DMS 273 treated with DMSO at 0.1 percent for 48 hours (cell line): Measurements from ENCODE around the gene WSB1.
A peak's percentile ranks its signal among the peaks of the same experiment; 100 is the strongest.
"Not testable (repeated sequence)": the region's sequence is repeated elsewhere in the genome, so short reads cannot be mapped to it uniquely, and the experiment has no call there.

Experiments used
- DNase-seq: peaks from one replicate; lab custom pipeline; 2025; lab: John Stamatoyannopoulos, UW

WSB1 gene

DNA sequence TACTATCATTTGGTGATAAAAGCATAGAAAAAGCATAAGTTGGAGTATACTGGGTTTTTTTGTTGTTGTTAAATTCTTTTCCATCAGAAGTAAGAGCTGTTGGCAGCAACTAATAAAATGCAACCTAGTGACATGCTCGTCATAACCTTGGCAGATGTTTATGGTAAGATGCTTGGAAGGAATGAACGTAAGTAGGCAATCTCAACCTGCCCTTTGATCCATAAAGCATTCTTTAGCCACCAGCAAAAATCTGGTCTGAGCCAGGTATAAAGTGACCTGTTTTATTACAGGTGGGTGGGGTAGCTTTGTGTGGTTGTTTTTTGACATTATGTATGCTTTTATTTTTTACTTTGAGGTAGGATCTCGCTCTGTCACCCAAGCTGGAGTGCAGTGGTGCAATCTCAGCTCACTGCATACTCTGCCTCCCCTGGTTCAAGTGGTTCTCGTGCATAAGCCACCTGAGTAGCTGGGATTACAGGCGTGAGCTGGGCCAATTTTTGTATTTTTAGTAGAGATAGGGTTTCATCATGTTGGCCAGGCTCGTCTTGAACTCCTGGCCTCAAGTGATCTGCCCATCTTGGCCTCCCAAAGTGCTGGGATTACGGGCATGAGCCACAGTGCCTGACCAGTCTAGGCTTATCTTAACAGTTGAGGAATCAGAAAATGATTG lies 22.0 kb downstream of the WSB1 start:
- DNase-seq: no peak

DNA sequence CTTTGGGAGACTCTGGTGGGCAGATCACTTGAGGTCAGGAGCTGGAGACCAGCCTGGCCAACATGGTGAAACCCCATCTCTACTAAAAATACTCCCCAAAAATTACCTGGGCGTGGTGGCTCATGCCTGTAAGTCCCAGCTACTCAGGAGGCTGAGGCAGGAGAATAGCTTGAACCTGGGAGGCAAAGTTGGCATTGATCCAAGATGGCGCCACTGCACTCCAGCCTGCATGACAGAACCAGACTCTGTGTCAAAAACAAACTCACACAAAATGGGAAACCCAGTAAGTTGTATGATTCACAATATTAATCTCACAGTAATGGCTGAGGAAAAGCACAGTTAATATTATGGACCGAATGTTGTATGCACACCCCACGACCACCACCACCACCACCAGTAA lies 24.3 kb downstream of the WSB1 start:
- no peak for DNase-seq

DNA sequence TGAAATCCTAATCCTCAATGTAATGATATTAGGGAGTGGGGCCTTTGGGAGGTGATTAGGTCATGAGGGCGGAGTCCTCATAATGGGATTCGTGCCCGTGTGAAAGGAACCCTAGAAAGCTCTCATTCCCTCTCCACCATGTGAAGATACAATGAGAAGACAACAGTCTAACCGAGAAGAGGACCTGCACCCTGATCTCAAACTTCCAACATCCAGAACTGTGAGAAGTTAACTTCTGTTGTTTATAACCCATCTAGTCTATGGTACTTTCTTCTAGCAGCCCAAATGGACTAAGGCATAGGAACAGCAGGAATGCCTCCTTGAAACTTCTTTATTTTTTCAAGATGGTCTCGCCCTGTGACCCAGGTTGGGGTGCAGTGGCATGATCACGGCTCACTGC lies 24.7 kb downstream of the WSB1 start:
- DNase-seq: no peak

DNA sequence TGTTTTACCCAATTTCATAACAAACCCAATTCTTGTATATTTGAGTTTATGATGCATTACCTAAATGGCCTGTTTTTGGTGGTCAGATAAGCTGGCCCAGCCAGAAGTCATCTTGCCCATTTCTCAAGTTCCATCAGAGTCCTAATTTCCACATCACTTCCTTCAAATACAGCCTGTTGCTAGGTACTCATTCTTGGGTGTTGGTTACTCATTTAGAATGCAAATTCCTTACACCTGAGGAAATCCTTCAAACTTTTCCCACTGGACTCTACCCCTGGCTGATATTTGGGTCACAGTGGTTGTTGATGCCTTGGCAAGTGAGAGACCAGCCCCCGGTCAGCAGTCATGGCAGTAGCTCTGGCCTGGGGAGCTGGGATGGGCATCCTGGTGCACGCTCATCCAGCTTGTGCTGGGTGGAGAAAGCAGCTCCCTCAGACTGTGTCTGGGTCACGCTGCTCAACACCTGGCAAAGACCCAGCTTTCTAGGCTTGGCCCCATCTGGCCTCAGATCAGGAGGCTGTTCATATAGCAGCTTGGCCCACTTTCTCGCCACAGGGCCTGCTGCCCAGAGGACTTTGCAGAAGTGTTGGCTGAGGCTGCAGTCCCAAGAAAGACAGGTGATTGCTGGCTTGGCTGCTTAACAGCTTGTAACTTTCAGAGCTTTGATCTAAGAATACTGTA lies 25.8 kb downstream of the WSB1 start:
- peak; percentile 96 for DNase-seq

DNA sequence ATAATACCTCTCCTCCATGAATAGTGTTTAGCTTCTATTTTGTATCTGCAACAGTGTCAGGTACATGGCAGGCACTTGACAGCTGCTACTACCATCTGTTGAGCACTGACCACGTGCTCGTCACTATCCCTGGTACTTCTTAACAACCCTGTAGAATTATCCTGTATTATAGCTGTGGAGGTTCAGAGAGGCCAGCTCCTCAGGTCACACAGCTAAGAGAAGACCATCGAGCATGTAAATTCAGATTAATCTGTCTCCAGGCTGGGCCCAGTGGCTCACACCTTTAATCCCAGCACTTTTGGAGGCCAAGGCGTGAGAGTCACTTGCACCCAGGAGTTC lies 26.3 kb downstream of the WSB1 start:
- no peak for DNase-seq

DNA sequence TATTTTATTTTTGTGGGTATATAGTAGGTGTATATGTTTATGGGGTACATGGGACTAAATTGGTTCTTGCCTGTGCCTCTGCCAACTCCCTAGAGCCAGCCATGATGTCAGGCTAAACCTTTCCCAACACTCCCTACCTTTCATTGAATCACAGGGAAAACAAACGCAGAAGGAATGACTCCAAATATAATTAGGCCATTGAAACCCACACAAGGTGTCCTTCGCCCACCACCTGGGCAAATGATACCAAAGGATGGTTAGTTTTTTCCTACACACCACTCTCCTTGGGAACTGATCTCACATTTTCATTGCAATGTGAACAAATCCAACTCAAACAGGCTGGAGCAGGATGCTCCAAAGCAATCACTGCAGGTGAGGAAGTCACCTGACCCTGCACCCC lies 27.5 kb downstream of the WSB1 start:
- no peak for DNase-seq

DNA sequence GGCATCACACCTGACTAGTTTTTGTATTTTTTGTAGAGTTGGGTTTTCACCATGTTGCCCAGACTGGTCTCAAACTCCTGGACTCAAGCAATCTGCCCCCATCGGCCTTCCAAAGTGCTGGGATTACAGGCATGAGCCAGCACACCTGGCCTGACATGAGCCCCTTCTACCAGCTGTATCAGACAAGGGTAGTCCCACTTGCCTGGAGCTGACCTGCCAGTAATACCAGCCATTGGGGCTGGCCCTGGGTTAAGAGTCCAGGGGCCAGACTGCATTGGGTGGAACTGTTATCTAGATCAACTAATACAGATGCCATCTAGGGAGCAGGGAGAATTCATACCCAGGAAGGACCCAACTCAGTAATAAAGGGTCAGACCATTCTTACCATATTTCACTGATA lies 28.1 kb downstream of the WSB1 start:
- DNase-seq: no peak

DNA sequence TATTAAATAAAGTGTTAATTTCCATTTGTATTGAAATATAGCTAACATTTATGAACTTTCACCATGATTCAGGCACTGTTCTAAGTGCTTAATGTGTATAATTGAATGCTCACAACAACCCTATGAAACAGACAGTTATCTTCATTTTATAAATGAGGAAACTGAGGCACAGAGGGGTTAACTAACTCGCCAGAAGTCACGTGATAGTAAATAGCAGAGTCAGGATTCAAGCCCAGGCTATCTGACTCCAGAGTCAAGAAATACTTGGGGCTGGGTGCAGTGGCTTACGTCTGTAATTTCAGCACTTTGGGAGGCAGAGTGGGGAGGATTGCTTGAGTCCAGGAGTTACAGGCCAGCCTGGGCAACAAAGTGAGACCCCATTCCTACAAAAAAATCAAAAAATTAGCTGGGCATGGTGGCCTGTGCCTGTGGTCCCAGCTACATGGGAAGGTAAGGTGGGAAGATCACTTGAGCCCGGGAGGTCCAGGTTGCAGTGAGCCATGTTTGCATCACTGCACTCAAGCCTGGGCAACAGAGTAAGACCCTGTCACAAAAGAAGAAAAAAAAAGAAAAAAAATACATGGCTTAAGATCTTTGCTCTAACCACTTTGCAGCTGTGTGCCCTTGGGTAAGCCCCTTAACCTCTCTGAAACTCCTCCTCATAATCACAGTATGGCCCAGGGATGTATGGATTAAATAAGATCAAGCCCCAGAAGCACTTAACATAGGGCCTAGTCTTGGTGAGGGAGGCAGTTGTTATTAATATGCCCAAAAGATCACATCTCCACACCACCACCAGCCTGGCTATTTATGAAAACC lies 29.0 kb downstream of the WSB1 start:
- no peak for DNase-seq

DNA sequence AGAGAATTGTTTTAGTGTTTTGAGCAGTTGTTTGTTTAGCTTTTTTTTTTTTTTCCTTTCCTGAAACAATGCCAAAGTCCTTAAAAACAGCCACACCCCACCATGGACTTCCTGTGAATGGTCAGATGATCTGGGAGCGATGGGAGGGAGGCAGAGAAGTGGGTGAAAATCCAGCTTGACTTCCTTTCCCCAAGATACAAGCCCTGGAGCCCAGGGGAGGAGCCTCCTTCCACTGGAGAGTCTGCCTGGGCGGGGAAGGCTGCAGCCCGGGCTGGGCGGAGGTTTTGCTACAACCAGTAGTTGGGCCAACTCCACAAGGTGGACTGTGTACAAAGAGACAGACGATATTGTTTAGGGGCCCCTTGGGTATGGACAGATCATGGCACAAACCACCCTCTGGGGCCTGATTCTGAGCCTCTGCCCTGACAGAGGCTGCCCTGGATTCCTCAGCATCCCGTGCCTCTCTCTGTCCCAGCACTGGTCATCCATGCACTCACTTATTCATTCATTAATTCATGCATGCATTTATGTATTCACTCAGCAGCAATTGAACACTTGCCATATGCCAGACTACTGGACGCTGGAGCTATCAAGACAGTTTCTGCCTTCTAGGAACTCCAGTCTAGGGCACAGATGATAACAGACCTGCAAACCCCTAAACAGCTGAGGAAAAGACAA lies 29.8 kb downstream of the WSB1 start:
- no peak for DNase-seq

DNA sequence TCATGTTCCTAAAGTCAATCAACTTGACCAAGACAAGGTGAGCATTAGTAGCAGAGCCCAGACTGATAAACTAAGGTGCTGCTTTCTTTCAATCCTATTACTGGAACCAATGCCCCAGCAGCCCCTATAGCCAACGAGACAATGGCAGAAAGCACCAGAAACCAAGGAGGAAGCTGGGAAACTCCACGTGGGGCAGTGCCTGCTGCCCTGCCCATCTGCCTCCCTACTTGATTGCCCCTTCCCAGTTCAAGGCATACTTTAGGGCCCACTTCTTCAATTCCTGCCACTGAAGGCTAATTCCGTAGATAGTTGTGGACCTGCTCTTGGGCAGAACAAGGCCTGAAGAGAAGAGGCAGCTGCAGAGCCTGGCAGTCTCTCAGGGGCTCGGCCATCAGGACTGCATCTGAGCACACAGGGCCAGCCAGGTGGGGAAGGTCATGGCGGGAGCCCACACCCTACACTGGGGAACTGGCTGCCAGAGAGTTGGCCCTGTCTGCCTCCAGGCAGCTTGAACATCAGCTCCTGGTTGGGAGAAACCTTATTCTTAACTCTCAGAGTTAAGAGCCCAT lies 30.9 kb downstream of the WSB1 start:
- no peak for DNase-seq

DNA sequence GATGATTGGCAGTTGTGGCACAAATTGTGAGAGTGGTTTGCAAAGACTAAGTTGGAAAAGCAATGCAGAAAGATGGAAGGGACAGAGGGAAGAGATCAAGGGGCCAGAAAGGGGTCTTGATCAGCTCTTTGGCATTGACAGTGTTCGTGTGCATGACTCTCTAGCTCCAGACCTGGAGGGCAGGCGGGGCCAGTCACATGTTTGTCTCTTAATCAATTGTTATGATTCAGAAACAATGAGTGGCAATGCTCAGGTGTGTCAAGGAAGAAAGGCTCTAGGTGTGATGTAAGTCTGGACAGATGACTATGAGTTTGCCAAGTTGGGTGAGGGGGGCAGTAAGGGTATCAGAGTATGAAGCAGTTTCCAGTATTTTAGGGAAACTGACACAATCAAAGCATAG lies 32.1 kb downstream of the WSB1 start:
- no peak for DNase-seq

DNA sequence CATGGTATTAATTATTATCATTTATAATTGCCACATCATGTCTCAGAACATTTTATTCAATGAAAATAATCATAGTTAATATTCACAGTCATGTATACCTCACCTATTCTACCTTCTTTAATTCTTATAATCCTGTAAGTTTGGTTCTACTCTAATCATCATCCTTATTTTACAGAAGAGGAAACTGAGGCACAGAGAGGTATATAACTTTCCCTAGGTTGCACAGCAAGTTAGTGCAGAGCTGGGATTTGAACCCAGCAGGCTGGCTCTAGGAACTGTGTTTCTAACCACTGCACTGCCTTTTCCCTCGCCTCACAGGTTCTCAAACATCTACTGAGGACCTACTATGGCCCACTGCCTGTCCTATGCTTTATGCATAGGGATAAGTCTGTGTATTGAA lies 32.7 kb downstream of the WSB1 start:
- no peak for DNase-seq

DNA sequence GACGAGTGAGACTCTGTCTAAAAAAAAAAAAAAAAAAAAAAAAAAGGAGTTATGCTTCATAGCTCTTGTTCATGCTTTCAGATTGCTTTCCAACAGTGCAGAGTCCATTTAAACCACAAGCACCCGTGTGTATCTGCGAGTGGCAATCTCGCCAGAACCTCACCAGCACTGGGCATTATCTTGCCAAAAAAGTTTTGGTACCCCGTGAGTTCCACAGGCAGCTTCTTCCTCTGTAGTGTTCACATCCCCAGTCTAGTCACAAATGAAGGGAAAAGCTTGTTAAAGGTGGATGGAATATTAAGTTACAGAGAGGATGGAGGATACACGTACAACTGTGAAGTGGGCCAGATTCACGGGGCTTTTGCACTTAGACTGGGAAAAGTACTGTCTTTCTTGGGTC lies 33.5 kb downstream of the WSB1 start:
- DNase-seq: no peak

DNA sequence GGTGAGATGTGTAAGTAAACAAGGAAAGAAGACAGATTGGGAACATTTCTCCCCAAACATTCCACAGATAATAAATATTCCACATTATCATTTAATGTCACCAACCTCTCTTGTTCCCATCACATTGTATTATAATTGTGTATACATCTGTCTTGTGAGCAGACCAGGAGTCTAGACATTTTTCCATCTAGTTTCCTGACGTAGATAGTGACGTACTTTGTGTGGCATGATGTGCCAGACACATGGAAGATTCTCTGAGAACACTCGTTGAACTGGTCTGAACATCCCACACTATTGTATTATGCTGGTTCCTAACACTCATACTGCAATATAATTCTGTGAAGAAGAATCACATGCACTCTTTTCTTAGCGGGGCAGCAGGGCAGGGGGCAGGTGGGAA lies 34.0 kb downstream of the WSB1 start:
- DNase-seq: no peak

DNA sequence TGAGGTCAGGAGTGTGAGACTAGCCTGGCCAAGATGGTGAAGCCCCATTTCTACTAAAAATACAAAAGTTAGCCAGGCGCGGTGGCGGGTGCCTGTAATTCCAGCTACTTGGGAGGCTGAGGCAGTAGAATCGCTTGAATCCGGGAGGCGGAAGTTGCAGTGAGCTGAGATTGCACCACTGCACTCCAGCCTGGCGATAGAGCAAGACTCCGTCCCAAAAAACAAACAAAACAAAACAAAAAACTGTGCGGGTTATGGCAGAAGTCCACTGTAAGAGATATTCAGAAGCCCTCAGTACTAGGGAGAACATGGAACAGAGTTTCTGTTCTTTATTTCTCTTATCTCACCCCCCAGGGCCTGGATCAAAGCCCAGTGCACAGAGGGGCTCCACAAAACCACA lies 34.8 kb downstream of the WSB1 start:
- not testable (repeated sequence) for DNase-seq

DNA sequence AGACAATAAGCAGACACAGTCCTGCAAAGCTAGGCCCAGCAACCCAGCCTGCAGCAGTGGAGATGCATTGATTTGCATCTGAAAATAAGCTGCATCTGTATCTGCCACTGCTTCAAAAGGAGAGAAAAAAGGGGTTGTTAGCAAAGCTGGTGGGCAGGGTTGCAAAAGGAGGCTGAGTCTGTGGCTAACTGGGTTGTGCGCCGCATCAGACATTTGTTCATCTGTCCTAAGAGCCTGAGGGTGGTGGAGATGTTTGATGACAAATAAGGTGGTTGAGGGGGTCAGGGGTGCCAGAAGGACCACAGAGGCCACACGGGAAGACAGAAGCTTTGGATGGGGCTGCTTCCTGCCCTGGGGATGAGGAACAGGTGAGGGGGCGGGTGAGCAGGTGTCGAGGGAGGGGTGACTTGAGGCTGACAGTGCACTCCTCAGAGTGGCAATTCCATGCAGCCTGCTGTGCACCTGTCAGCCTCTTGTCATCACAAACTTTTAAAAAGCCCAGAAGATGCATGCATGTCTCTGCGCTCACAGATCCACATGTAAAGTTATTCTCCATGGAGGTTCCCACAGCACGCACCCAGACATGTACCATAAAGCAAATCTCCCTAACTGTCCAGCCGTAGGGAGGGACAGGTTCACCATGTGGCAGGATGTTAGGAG lies 35.4 kb downstream of the WSB1 start:
- no peak for DNase-seq

DNA sequence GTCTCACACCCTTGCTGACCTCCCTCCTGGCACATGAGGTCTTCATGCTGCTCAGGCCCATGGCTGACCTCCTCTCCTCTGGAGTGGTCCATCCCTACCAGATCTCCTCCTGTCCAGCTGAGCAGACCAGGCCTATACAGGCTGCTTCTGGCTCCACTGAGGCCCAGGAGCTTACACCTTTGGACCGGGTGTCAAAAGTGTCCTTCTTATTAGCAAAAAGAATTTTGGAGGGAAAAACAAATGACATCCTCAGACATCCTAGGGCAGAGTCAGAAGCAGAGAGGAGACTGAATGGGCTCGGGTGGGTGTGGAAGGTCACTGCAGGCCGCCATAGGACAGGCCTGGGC lies 38.1 kb downstream of the WSB1 start:
- DNase-seq: no peak

DNA sequence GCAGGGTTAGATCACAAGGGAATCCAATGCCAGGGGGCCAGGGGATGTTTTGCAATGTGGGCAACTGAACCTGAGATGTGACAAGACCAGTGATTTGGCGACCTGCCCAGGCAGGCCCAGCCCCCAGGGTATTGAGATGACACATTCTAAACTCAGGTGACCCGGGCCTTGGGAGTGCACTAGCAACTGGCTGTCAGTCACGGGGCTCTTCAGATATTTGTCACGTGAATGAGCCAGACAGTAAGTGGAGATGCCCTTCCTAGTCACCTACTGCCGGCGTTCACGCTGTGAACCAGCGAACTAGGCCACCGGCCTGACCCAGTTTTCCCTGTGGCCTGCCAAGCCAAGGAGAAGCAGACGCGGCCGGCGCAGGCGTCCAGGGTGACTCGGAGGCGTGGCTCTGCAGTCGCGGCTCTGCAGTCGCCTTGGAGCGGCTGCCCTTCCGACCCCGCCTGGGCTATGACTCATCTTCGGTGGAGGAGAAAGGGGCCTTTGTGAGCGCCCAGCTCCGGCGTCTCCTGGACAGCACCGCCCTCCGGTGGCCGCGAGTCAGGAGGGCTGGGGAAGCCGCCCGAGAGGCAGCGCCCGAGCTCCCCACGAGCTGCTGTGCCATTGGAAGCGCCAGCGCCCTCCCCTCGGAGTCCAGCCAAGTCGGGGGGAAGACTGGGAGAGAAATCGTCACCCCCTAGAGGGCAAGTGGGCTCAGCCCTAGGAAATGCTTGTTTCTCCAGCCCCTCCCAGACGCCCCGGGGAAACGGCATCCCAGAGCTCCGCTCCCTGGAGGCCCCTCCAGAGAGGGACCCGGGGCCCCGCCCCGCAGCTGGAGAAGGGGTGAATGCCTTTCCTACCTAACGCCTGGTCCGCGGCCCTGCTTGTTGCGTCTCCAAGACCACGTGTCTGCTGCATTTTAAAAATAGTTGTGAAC lies 38.8 kb downstream of the WSB1 start:
- peak; percentile 87 for DNase-seq

DNA sequence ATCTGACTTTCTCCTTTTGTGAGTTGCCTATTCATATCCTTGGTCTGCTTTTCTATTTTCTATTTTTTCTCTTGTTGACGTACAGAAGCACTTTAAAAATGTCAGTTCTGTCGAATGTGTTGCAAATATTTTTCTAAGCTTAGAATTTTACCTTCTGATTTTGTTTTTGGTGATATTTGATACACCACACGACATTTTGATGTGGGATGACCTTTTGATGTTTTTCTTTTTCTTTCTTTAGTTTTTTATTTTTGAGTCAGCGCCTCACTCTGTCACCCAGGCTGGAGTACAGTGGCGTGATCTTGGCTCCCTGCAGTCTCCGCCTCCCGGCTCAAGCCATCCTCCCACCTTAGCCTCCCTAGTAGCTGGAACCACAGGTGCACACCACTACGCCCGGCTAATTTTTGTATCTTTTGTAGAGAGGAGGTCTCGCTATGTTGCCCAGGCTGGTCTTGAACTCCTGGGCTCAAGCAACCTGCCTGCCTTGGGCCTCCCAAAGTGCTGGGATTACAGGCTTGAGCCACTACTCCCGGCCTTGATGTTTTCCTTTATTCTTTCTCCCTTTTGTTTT lies 39.6 kb downstream of the WSB1 start:
- DNase-seq: no peak

DNA sequence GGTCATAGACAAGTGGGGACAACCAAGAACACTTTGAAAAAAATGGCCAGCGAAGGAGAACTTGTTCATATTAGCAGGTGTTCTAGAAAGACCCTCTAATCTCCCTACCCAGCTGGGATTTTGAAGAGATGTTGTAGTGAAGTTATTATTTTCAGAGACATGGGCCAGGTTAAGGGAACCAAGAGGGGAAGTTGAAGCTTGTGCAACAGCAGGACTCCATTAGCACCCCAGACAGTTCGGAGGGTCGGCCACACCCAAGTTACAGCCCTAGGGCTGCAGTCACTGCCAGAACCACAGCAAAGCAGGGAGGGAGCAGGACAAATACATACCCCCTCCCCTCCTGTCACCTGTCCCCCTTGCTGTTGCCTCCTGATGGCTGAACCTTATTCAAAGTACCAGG lies 42.3 kb downstream of the WSB1 start:
- DNase-seq: no peak
